ENCODE results near the gene MAPK1.

- no peak for TF ChIP-seq POLR2A (IDR thresholded peaks at IDR 0.05; ENCODE audit: low read depth)
- no peak for TF ChIP-seq CTCF (IDR thresholded peaks at IDR 0.05)
- no peak for TF ChIP-seq POLR2AphosphoS5 (IDR thresholded peaks at IDR 0.05)
These were observed 129.4 kb downstream of the MAPK1 start for GRCh38 chr22:21738081-21738480.

Data from esophagus muscularis mucosa (tissue), 3 donors.